Neutrophil (primary cell): ENCODE measurements around the gene QSOX2.

Experiments
- H3K27ac ChIP-seq: fragments of 200-600 bp; sonication (generic); 2 replicates; pipeline ENCODE4 v1.5.1; 2016; ENCODE audit warnings: mild to moderate bottlenecking, moderate library complexity
- H3K27me3 ChIP-seq: fragments of 200-600 bp; sonication (generic); 2 replicates; pipeline ENCODE4 v1.6.0; 2016; ENCODE audit warnings: mild to moderate bottlenecking
- H3K36me3 ChIP-seq: fragments of 200-600 bp; sonication (generic); 2 replicates; pipeline ENCODE4 v1.5.1; 2017
- H3K4me1 ChIP-seq, 2 experiments: fragments of 200-600 bp in 1 of 2; sonication (generic) in 1 of 2; 1 replicate in 1 of 2; 2 replicates in 1 of 2; pipeline versions ENCODE4 v1.5.1 to v1.6.1; 2013 to 2016; ENCODE audit warnings: low read depth in 1 of 2, low read length in 1 of 2, mild to moderate bottlenecking in 1 of 2, moderate library complexity in 1 of 2; ENCODE audit not compliant: control insufficient read depth in 1 of 2, insufficient read depth in 1 of 2
- H3K4me3 ChIP-seq, 2 experiments: fragments of 200-600 bp in 1 of 2; sonication (generic) in 1 of 2; 1 replicate in 1 of 2; 2 replicates in 1 of 2; pipeline ENCODE4 v1.5.1; 2013 to 2016; ENCODE audit warnings: low read depth in 1 of 2, low read length in 1 of 2, mild to moderate bottlenecking in 1 of 2, moderate library complexity in 1 of 2
- H3K9me3 ChIP-seq: fragments of 200-600 bp; sonication (generic); 2 replicates; pipeline ENCODE4 v1.5.1; 2016
- CTCF ChIP-seq: fragments of 200-600 bp; sonication (generic); IDR thresholded peaks from 2 replicates; pipeline ENCODE4 v1.5.1; 2016; ENCODE audit warnings: antibody characterized with exemption

The QSOX2 gene

GRCh38 chr9:136170006-136170901 is 75.4 kb downstream of the QSOX2 start:
- no peak for TF ChIP-seq CTCF
- H3K4me3 ChIP-seq, result no peak overlapping the region

GRCh38 chr9:136169495-136169894 is 76.1 kb downstream of the QSOX2 start:
- Histone ChIP-seq H3K4me1 (no peaks in the 10 kb centered on the region), H3K9me3 (no peaks in the 10 kb centered on the region), H3K36me3 (no peaks in the 10 kb centered on the region), H3K4me3 (no peak overlapping the region), H3K27ac (no peak overlapping the region), H3K27me3 (peaks cover 8% of the 10 kb centered on the region)
- TF ChIP-seq CTCF, result no peak

More at GRCh38 chr9:136170006-136170901, 75.4 kb downstream of the QSOX2 start:
- Histone ChIP-seq H3K27ac (no peak overlapping the region), H3K27me3 (peaks cover 8% of the 10 kb centered on the region), H3K36me3 (no peaks in the 10 kb centered on the region), H3K4me1 (no peaks in the 10 kb centered on the region), H3K9me3 (no peaks in the 10 kb centered on the region)

- TF ChIP-seq CTCF, result no peak
- Histone ChIP-seq H3K27me3 (no peaks in the 10 kb centered on the region), H3K4me3 (no peak overlapping the region), H3K4me1 (no peaks in the 10 kb centered on the region), H3K9me3 (no peaks in the 10 kb centered on the region), H3K27ac (no peak overlapping the region), H3K36me3 (no peaks in the 10 kb centered on the region)
Measured at GRCh38 chr9:136163248-136163850, 82.3 kb downstream of the QSOX2 start.

- no peaks in the 10 kb centered on the region for H3K36me3 ChIP-seq
- no peak for TF ChIP-seq CTCF
- no peaks in the 10 kb centered on the region for H3K9me3 ChIP-seq
- H3K4me3 ChIP-seq, result no peak overlapping the region
- no peak overlapping the region for H3K27ac ChIP-seq
- no peaks in the 10 kb centered on the region for H3K4me1 ChIP-seq
- peaks cover 16% of the 10 kb centered on the region for H3K27me3 ChIP-seq
Measured at GRCh38 chr9:136160995-136161610, 84.5 kb downstream of the QSOX2 start.

- no peak overlapping the region for H3K4me3 ChIP-seq
- H3K36me3 ChIP-seq, result no peaks in the 10 kb centered on the region
- H3K9me3 ChIP-seq, result no peaks in the 10 kb centered on the region
- H3K27me3 ChIP-seq, result peaks cover 23% of the 10 kb centered on the region
- H3K27ac ChIP-seq, result no peak overlapping the region
- H3K4me1 ChIP-seq, result no peaks in the 10 kb centered on the region
- no peak for TF ChIP-seq CTCF
Measured at GRCh38 chr9:136160381-136160841, 85.2 kb downstream of the QSOX2 start.
